Embryonic facial prominence (tissue), 1 donor: Measurements from ENCODE around the gene KIAA0232.
"Not testable (repeated sequence)": the region's sequence is repeated elsewhere in the genome, so short reads cannot be mapped to it uniquely, and the experiment has no call there.

ENCODE experiments used
- DNase-seq: peaks from one replicate; pipeline ENCODE4 v3.0.0-alpha.2; 2016; ENCODE audit errors: extremely low spot score

KIAA0232 gene

DNA sequence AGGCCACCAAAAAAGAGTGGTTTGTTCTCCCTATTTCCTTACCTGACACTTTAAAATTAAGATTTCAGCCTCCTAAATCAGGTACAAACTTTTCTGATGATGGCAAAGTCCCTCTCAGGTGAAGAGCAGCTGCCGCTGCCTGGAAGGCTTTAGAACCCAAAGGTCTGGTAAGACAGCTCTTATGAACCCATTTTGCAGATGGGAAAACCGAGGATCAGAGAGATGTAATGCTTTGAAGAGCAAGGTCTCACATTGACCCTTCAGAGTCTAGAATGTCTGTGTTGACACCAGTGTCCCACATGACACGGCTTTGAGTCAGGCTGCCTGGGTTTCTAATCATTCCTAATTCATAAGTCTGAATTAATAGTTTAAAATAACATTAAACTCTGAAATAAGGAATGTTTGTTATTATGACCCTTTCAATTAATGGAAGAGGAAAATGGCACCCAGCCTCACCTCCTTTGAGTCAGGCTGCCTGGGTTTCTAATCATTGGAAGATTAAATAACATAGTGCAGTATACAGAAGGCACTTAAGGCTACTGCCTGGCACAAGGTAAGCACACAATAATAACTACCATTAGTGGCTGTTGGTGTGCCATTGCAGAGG lies 27.9 kb upstream of the KIAA0232 start:
- no peak for DNase-seq

DNA sequence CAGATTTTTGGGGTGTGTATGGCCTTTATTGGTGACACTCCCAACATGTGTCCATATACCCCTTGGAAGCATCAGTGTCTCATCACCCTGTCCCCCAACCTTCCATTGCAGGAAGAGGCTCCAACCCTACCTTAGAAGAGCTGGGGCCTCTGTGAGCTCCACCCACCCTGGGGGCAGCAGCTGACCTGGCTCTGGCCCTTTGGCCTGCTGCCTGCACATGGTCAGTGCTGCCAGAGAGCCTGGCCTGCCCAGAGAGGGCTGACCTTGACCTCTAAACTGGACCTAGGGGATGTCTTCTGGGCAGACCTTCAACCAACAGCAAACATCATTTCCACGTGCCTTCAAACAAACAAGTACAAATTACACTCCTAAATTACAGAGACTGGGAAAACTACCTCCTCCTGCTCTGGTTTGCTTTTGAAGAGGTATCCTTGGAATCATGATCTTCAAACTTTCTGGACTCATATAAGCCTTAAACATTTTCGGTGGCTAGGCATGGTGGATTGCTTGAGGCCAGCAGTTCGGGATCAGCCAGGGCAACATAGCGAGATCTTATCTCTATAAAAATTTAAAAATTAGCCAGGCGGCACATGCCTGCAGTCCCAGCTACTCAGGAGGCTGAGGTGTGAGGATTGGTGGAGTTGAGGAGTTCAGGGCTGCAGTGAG lies 27.3 kb upstream of the KIAA0232 start:
- DNase-seq: no peak

DNA sequence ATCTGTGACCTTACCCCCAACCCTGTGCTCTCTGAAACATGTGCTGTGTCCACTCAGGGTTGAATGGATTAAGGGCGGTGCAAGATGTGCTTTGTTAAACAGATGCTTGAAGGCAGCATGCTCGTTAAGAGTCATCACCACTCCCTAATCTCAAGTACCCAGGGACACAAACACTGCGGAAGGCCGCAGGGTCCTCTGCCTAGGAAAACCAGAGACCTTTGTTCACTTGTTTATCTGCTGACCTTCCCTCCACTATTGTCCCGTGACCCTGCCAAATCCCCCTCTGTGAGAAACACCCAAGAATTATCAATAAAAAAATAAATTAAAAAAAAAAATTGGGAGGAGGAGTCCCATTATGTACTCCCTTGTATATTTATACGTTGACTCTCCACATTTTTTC lies 26.2 kb upstream of the KIAA0232 start:
- not testable (repeated sequence) for DNase-seq

DNA sequence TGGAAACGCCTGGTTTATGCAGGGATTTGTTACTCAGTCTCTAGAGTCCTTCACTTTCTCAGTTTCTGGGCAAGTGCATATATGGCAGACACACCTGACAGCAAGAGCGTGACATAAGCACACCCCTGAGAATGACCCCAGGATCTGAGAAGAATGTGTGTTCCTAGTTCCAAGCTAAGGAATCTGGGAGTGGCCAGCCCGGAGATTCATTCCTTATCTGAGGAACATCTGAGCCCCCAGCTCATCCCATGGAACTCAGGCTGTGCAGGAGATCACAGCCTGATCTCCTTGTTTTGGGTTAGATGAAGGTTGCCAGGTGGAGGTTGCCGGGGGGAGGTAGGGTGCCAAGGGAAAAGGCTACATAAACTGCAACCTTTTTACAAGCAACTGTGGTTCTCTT lies 23.8 kb upstream of the KIAA0232 start:
- DNase-seq: no peak

DNA sequence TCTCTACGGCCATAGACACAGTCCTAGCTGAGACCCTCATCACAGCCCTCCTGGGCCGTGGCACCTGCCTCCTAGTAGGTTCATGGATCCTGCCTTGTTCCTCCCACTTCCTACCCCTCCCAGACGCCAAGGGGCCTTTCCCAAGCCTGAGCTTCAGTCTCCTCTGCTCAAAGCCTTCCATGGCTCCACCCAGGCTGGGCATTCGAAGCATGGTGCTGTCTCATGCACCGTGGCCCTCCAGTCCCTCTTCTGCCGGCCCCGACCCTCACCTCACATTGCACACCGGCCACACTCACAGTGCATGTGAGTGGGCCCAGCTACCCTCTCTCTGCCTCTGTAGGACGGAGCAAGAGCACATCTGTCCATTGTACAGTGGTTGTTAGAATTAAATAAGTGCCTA lies 21.7 kb upstream of the KIAA0232 start:
- no peak for DNase-seq

DNA sequence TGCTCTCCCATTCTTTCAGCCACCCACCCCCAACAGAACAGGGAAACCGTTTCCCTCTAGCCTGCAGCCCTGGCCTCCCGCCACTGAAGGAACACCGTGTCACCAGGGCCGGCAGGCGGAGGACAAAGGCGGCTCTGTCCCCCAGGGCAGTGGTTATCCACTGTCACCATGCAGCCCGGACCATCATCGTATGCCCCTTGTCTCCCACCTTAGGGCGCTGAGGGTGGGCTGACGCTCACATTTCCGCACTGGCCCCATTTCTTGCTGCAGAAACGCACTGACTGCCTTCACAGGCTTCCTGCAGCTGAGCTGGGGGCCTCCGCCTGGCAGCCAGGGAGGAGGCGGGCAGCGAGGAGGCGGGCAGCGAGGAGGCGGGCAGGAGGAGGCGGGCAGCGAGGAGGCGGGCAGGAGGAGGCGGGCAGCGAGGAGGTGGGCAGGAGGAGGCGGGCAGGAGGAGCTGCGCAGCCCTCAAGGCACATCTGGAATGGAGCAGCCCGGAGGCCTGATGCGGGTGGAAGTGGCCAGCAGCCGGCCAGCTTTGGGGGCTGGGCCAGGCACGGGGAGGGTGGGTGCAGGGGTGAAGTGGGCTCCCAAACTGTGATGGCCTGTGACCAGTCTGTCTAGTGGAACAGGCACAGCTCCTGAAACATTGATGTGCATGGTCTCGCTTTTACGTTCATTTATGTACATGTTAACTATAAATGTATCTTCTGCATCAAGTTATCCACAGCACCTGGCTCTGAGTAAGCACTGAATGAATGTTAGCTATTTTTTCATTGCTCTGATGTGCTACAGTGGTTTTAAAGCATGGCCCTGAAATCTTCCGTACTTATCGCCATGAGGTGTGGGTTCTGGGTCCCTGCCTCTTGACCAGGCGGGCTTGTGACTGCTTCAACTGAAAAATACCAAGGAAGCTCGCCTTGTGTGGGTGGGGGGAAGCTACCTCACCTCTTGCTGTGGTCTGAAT lies 20.6 kb upstream of the KIAA0232 start:
- no peak for DNase-seq

DNA sequence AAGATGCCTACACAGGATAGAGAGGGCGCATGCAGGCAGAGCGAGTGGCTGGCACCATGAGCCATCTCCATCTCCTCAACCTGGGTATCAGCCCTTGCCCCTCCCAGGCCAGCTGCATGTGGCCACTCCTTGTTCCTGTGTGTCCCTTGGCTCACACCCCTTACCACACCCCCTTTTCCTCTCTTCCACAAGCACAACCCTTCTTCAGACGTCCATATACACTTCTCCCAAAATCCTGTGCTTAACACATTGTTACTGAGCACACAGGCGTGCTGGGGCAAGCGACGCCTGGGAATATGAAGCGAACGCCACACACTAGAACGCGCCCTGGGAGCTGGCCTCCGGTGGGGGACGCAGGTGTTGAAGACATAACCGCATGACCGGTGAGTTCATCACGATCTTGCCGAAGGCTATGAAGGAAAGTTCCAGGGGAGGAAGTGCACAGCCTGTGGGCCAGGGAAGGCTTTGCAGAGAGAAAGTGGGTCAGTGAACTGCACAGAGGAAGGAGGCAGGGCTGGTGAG lies 19.1 kb upstream of the KIAA0232 start:
- DNase-seq: no peak

DNA sequence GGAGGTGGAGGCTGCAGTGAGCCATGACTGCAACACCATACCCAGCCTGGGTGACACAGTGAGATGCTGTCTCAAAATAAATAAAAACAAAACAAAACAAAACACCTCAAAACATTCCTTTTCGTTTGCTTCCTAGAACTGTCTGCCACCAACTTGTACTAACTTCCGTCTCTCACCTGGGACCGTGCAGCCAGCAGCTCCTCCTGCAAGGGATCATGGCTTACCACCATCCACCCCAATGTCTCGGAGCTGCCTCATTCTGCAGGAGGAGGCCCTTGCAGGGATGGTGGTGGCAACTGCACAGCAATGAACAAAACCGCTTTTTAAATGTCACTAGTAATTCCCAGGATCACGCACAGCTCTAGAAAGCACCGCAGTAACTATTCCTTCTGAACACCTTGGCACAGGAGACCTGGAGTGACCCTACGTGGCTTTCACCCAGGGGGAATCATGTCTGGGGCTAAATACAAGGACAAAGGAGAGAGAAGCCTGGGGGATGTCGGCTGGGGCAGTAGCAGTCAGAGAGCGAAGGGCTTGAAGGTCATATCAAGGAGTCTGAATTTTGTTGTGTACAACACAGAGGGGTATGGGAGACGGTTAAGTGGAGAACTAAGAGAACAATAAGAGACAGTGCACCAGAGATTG lies 17.4 kb upstream of the KIAA0232 start:
- no peak for DNase-seq

DNA sequence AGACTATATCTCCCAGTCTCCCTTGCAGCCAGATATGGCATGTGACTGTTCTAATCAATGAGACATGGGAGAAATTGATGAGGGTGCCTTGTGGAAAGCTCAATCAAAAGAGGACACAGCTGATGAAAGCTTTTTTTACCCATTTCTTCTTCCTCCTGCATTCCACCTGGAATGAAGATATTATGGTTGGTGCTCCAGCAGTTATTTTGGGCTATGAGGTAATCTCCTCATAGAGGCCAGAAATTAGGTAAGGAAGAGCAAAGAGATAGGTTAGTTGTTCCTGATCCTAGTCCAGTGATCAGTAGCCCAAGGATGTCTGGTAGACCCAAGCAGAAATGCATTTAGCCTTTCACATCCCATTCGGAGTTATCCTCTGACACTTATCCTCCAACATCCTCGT lies 16.8 kb upstream of the KIAA0232 start:
- DNase-seq: no peak

DNA sequence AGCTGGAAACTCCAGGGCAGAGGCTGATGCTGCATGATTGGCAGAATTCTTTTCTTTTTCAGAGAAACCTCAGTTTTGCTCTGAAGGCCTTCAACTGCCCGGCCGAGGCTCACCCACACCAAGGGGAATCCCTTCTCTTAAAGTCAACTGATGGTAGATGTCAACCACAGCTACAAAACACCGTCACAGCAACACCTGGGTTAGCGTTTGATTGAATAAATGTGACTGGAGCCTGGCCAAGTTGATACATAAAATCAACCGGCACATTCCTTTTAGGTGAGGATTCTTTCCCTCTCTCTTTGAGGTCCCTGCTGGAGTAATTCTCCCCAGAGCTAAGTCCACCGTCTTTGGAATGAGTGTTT lies 15.2 kb upstream of the KIAA0232 start:
- DNase-seq: no peak

DNA sequence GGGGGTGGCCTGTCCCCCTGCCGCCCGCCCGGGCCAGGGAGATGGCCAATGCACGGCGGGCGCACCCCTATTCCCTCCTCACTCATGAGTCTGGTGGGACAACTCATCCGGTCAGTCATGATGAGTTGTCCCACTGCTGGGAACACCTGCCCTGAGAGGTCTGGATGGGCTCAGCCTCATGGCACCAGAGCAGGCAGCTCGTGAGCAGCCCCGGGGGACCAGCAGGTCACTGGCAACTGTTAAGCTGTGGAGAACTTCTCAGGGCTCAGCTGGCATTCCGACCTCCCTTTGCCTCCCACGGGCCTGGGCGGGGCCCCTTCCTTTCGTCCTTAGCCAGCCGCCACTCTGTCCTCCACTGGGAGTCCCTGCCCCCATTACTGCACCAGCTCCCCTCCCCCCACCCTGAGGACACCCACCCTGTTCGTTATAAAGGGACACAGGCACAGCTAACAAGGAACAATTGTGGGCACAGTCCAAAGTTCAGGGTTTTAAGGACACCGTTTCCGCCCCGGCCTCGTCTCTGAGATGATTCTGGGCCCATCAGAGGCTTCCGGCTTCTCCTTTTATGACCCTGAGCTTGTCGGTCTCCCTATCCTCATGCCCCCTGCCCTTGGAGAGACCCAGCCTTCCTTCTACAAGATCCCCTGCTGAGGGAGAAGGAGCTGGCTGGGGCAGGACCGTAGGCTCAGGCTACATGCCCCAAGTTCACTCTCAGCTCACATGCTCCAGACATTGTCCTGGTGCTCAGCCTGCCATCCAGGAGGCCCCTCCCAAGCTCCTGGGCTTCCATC lies 14.6 kb upstream of the KIAA0232 start:
- no peak for DNase-seq

DNA sequence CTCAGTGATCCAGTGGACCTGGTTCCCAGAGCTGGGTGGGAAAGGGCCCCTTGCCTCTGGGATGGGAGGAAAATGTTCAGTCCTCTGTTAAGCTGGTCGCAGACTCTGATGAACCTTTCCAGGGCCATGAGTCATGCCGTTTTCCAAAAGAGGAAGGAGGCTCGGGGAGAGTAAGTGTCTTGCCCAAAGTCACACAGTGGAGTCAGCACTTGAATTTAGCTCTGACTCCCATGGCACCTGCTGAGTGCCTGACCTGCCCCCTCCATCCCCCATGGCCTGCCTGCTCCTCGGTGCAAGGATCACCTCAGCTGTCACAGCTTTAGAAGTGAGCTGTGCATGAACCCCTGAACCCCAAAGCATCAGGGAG lies 14.0 kb upstream of the KIAA0232 start:
- no peak for DNase-seq

DNA sequence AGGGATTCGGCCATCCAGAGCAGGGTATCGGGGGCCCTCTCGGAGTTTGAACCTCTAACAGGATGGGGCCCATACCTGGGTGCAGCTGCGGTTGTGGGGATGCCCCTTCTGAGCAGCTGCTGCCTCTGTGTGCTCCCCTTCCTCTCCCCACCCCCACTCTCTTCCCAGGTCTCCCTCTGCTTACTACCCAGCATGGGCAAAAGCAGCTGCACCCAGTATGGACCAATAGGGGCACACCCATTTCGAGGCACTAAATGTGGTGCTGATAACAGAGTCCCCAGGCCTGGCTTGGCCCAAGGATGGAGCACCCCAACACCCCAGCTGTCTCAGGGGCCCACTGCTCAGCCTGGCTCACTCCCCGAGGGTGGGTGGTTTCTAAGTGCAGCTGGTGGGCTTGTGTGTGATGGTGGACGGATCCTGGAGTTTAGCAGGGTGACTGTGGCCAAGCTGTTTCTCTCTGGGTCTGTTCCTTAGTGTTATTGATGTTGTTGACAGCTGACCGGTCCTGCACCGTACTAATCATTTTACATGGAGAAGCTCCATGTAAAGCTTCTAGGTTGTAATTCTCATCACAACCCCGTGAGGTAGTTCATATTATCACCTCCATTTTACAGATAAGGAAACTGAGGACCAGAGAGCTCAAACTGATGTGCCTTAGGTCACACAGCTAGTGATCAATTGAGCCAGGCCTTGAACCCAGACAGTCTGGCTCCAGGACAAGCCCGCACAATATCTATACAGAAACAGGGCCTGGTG lies 13.1 kb upstream of the KIAA0232 start:
- no peak for DNase-seq

DNA sequence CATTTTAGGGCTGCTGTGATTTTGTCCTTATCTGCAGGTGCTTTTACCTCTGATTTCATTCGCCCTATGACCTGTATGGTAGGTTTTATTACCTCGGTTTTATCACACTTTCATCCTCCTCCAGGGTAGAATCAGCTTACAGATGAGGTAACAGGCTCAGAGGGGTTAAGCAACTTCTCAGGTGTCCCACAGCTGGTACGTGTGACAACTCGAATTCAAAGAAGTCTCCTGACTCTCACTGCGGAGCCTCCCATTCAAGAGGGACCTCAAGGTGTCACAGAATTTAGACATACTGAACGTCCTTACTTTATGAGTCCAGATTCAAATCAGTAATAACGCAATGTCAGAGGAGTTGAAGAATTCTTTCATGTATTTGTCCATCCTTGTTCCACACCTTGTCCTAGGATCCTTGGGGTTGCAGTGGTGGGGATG lies 12.5 kb upstream of the KIAA0232 start:
- no peak for DNase-seq

DNA sequence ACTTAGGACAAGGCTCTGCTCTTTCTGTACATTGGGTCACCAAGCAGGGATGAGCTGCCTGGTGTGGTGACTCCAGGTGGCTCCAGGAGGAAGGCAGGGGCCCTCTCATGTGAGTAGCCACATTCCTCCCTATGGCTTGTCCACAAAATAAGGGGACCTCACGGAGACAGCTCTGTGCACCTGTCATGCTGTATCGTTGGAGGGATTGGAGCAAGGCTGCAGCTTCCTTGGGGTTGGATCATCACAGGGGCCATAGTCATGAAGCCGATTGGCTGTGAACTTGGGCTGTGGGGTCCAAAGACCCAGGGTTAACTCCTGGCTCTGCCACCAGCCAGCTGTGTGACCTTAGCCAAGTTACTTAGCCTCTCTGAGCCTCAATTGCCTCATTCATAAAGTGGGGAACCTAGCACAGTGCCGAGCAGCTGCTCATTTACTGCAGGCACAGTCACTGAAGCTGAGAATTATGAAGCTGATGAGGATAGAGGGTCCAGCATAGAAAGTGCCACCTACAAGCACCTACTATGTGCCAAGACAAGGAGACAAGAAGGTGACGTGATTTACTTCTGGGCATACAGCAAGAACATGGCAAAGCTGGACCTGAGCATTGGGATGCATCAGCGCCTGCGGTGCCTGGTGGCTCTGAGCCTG lies 11.8 kb upstream of the KIAA0232 start:
- DNase-seq: no peak

DNA sequence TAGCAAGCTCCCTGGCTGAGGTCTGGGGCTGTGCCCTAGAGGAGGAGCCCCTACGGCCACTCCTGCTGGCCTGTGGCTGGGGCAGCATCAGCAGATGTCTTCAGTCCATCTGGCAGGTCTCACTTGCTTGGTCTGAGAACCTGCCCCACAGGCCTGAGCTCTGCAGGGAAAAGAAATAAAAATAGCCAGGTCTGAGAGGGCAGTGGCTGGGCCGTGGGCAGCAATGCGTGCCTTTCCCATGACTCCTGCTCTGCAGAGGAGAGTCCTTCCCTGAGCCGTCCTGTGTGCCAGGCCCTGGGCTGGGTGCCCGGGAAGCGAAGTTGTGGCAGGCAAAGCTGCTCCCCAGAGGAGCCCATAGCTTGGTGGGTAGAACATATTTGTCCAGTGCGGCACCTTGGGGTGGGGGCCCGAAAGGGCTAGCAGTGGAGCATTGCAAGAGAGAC lies 11.3 kb upstream of the KIAA0232 start:
- DNase-seq: no peak

DNA sequence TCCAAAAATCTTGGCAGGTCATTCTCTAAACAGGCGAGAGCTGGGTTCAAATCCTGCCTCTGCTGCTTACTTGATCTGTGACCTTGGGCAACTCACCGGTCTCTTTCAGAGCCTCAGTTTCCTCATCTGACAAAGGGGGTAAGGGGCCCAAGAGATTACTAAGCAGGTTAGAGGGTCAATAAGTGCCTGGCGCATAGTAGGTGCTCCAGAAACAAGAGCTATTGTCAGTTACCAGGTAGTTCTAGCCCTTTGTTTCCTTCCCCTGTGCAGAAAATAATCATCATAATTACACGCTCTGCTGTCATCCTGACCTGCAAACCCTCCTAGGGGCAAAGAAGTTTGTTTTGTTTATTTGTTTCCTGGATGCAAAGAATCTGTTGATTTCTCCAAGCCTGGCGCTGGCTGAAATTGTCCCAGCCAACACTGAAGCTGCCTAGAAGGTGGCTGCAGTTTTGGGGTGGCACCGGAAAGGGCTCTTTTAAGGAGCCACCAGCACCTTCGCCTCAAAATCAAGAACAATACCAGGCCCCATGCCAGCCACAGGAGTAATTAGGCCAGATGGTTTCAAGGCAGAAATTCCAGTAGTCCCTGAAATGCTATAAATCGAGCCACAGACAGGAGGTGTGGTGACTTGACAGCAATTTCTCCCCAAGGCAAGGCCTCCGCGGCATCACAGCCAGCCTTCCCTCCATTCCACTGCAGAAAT lies 10.2 kb upstream of the KIAA0232 start:
- no peak for DNase-seq

DNA sequence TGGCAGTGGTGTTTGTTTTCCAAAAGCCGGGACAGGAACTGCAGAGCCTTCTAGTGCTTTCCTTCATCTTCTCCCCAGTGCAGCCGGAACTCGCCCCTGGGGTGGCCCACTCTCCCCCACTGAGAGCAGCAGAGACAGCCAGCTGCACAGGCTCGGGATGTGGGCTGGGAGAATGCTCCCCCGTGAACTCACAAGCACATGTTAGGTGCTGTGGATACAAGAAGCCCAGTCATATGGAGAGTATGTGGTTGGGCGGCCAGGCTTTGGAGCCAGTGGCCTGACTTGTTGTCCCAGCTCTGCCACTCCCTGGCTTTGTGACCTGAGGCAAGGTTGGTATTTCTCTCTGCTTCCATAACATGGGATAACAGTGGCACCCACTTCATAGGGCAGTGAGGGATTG lies 9.4 kb upstream of the KIAA0232 start:
- no peak for DNase-seq
